Neuronal stem cell (in vitro differentiated cells): ENCODE data around the gene EML1.

Experiments used
- DNase-seq: peaks from one replicate; pipeline ENCODE4 v3.0.0-alpha.2; 2013; ENCODE audit warnings: low spot score
- H2AFZ ChIP-seq: one replicate; pipeline ENCODE4 v1.6.1; 2013; ENCODE audit warnings: mild to moderate bottlenecking, low read length, inconsistent platforms
- H2AK5ac ChIP-seq: 2 replicates; pipeline ENCODE4 v1.6.1; 2013; ENCODE audit warnings: low read depth, mild to moderate bottlenecking, inconsistent platforms, low read length, moderate library complexity, mixed read lengths
- H2BK120ac ChIP-seq: 2 replicates; pipeline ENCODE4 v1.6.1; 2013; ENCODE audit warnings: low read depth, mild to moderate bottlenecking, inconsistent platforms, low read length, moderate library complexity, mixed read lengths
- H2BK12ac ChIP-seq: one replicate; pipeline ENCODE4 v1.6.1; 2013; ENCODE audit warnings: low read length, inconsistent platforms
- H2BK15ac ChIP-seq: 2 replicates; pipeline ENCODE4 v1.6.1; 2013; ENCODE audit warnings: mild to moderate bottlenecking, low read length, inconsistent platforms, mixed read lengths
- H2BK5ac ChIP-seq: one replicate; pipeline ENCODE4 v1.6.1; 2013; ENCODE audit warnings: inconsistent platforms, mild to moderate bottlenecking, low read length, moderate library complexity
- H3K14ac ChIP-seq: one replicate; pipeline ENCODE4 v1.6.1; 2013; ENCODE audit warnings: low read length, inconsistent platforms
- H3K18ac ChIP-seq: 2 replicates; pipeline ENCODE4 v1.6.1; 2013; ENCODE audit warnings: low read length, inconsistent platforms
- H3K23ac ChIP-seq: 2 replicates; pipeline ENCODE4 v1.6.1; 2013; ENCODE audit warnings: low read depth, mild to moderate bottlenecking, mixed read lengths, low read length, inconsistent platforms; ENCODE audit not compliant: poor library complexity
- H3K27ac ChIP-seq: replicated peaks from 3 replicates; pipeline ENCODE4 v1.5.1; 2013; ENCODE audit warnings: low read length, inconsistent platforms
- H3K27me3 ChIP-seq, 3 experiments: 2 replicates each; pipeline ENCODE4 v1.6.1; 2013; ENCODE audit warnings: low read length in 3 of 3, mild to moderate bottlenecking in 2 of 3, inconsistent platforms in 1 of 3, low read depth in 1 of 3, mixed read lengths in 1 of 3, moderate library complexity in 1 of 3; ENCODE audit not compliant: control insufficient read depth in 3 of 3, insufficient read depth in 3 of 3
- H3K36me3 ChIP-seq, 2 donors: replicated peaks in 1 of 2; 2 replicates each; pipeline ENCODE4 v1.6.1; 2013; ENCODE audit warnings: low read length in 2 of 2; ENCODE audit not compliant: control insufficient read depth in 2 of 2, insufficient read depth in 2 of 2
- H3K4ac ChIP-seq: 2 replicates; pipeline ENCODE4 v1.6.1; 2013; ENCODE audit warnings: inconsistent platforms, mild to moderate bottlenecking, low read length, moderate library complexity
- H3K4me1 ChIP-seq, 2 donors: 1 replicate in 1 of 2; 2 replicates in 1 of 2; pipeline ENCODE4 v1.6.1; 2013; ENCODE audit warnings: low read length in 2 of 2, low read depth in 1 of 2; ENCODE audit not compliant: control insufficient read depth in 2 of 2, insufficient read depth in 1 of 2
- H3K4me2 ChIP-seq: one replicate; pipeline ENCODE4 v1.6.1; 2013; ENCODE audit warnings: mild to moderate bottlenecking, low read length, inconsistent platforms; ENCODE audit not compliant: insufficient read depth, poor library complexity, severe bottlenecking
- H3K4me3 ChIP-seq, 2 donors: 2 replicates each; pipeline ENCODE4 v1.5.1; 2013; ENCODE audit warnings: low read length in 2 of 2, mild to moderate bottlenecking in 2 of 2, inconsistent platforms in 1 of 2, moderate library complexity in 1 of 2
- H3K79me1 ChIP-seq: one replicate; pipeline ENCODE4 v1.6.1; 2013; ENCODE audit warnings: low read depth, mild to moderate bottlenecking, inconsistent platforms, low read length, moderate library complexity
- H3K9ac ChIP-seq: one replicate; pipeline ENCODE4 v1.6.1; 2013; ENCODE audit warnings: mild to moderate bottlenecking, low read depth, low read length, inconsistent platforms; ENCODE audit not compliant: poor library complexity
- H3K9me3 ChIP-seq, 2 donors: replicated peaks in 1 of 2; 2 replicates each; pipeline versions ENCODE3 to v1.6.1; 2013; ENCODE audit warnings: low read length in 2 of 2, mild to moderate bottlenecking in 2 of 2, inconsistent platforms in 1 of 2, low read depth in 1 of 2, mixed read lengths in 1 of 2, moderate library complexity in 1 of 2; ENCODE audit not compliant: control insufficient read depth in 2 of 2, insufficient read depth in 1 of 2
- H4K8ac ChIP-seq: one replicate; pipeline ENCODE4 v1.6.1; 2013; ENCODE audit warnings: low read depth, mild to moderate bottlenecking, inconsistent platforms, low read length, moderate library complexity
- H4K91ac ChIP-seq: one replicate; pipeline ENCODE4 v1.6.1; 2013; ENCODE audit warnings: low read length, low read depth, mild to moderate bottlenecking, inconsistent platforms; ENCODE audit not compliant: poor library complexity
- WGBS, 2 donors: extraction: QIAGEN DNeasy Blood & Tissue Kit; methylation state at CpG; one replicate each; pipeline ENCODE4 v1.1.7; 2013; ENCODE audit warnings: missing lambda C conversion rate in 2 of 2, mixed read lengths in 1 of 2; ENCODE audit not compliant: insufficient read length in 2 of 2, insufficient replicate concordance in 1 of 2; ENCODE audit errors: extremely low coverage in 2 of 2; 5-methylcytosine and 5-hydroxymethylcytosine counted together

EML1 gene

GRCh38 chr14:99749142-99749541 is 44.1 kb upstream of the EML1 start:
- H3K14ac ChIP-seq: no peak overlapping the region
- H3K9ac ChIP-seq: no peak overlapping the region
- no peak for DNase-seq
- H3K4me3 ChIP-seq: no peak overlapping the region
- H4K8ac ChIP-seq: no peak overlapping the region
- no peak overlapping the region for H3K27ac ChIP-seq
- H3K4me2 ChIP-seq: no peak overlapping the region
- H3K23ac ChIP-seq: no peak overlapping the region
- no peak overlapping the region for H2BK5ac ChIP-seq
- H3K9me3 ChIP-seq: no peaks in the 10 kb centered on the region
- H3K36me3 ChIP-seq: no peaks in the 10 kb centered on the region
- no peak overlapping the region for H3K18ac ChIP-seq
- no CpG with 5 or more reads among the region's 13 CpGs for WGBS, 2 donors
- H3K27me3 ChIP-seq: peaks cover 0 to 18% (median 0%) of the 10 kb centered on the region in 3 experiments
- H4K91ac ChIP-seq: no peak overlapping the region
- no peak overlapping the region for H2BK120ac ChIP-seq
- H2AK5ac ChIP-seq: no peak overlapping the region
- H3K4me1 ChIP-seq: peaks cover 5 to 19% of the 10 kb centered on the region in 2 donors
- no peak overlapping the region for H2BK15ac ChIP-seq
- no peak overlapping the region for H2AFZ ChIP-seq
- H2BK12ac ChIP-seq: no peak overlapping the region
- no peak overlapping the region for H3K4ac ChIP-seq
- peaks cover 1% of the 10 kb centered on the region for H3K79me1 ChIP-seq

DNA sequence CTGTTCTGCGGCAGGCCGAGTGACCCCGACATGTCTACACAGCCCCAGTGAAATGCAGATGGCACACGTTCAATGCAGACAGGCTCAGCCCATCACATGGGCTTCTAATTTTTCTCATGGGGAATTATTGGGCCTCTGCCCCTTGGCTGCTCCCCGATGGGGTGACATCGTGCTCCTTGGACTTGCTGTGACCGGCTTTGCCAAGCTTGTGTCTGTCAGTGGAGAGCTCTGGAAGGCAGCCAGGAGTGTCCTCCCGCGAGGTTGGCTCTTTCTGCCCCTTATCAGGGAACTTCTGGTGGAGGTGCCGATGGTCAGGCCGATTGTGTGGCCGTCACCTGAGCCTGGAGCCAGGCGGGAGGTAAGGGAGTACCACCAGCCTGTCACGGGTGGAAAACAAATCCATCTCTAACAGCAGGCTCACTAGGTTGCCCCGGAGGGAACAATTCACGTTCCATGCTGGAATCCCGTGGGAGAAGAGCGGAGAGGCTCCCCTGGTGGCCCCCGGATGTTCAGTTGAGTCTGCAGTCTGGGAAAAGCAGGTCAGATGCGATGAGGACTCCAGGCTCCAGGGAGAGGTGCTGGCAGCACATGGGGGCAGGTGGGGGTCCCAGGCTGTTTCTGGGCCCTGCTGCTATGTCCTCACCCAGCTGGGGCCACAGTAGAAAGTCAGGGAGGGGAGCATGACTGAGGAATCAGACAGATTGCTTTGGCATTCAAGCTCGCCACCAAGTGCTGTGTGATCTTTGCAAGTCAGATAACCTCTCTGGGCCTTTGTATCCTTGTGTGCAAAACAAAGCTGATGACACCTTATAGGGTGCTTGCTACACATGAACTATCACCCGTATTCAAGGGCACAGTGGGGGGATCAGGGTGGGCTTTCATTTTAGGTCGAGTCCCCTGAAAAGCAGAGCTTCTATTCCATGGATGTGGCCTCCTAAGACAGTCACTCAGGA is 43.2 kb upstream of the EML1 start:
- peaks cover 0 to 18% (median 0%) of the 10 kb centered on the region in 3 experiments for H3K27me3 ChIP-seq
- H3K36me3 ChIP-seq: no peaks in the 10 kb centered on the region
- no peak overlapping the region for H3K27ac ChIP-seq
- peaks cover 9 to 18% of the 10 kb centered on the region in 2 donors for H3K4me1 ChIP-seq
- H2BK5ac ChIP-seq: no peak overlapping the region
- WGBS, 2 donors: no CpG with 5 or more reads among the region's 23 CpGs
- H4K91ac ChIP-seq: no peak overlapping the region
- no peak overlapping the region for H3K23ac ChIP-seq
- no peak overlapping the region for H4K8ac ChIP-seq
- no peak overlapping the region for H3K9ac ChIP-seq
- no peak overlapping the region for H3K14ac ChIP-seq
- no peak overlapping the region for H3K4me3 ChIP-seq
- peak overlapping the region; percentile 48 for H2AFZ ChIP-seq
- H2BK12ac ChIP-seq: no peak overlapping the region
- peak overlapping the region; percentile 50 for H3K18ac ChIP-seq
- no peak overlapping the region for H2AK5ac ChIP-seq
- H3K4ac ChIP-seq: no peak overlapping the region
- H3K9me3 ChIP-seq: no peaks in the 10 kb centered on the region
- H3K4me2 ChIP-seq: no peak overlapping the region
- peaks cover 1% of the 10 kb centered on the region for H3K79me1 ChIP-seq
- no peak for DNase-seq
- no peak overlapping the region for H2BK120ac ChIP-seq
- H2BK15ac ChIP-seq: peak overlapping the region; percentile 38

DNA sequence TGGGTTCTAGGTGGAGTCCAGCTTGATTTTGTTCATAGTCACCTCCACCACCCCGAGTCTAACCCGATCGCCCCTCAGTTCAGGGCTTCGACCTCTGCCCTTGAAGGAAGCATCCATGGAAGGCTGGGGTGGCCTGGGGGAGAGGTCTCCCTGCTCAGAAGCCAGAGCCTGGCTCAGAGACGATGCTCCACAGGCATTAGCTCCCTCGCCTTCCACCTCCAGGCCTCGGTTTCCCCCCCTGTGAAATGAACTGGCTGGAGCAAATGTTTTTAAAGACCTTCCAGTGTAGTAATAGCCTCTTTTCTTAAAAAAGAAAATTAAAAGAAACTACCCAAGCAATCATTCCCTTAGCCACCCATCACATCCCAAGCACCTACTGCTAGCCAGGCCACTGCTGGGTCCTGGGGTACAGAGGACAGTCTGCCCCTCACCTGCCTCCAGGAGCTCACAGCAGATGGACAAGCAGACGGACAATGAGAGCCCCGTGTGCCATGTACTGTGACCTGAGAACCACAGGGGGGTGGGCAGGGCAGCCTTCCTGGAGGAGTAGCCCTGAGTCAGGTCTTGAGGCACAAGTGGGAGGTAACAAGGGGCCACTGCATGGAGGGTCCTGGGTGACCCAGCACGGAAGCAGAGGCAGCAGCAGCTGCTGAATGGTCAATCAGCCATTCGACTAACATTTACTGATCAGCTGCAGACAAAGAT is 42.3 kb upstream of the EML1 start:
- Histone ChIP-seq H2BK120ac (no peak overlapping the region), H4K91ac (no peak overlapping the region), H2BK15ac (peak overlapping the region; percentile 38), H3K14ac (no peak overlapping the region), H3K27me3 (peaks cover 0 to 18% (median 0%) of the 10 kb centered on the region in 3 experiments), H4K8ac (no peak overlapping the region), H3K79me1 (peaks cover 1% of the 10 kb centered on the region), H2AK5ac (no peak overlapping the region), H3K4me1 (peaks cover 12 to 18% of the 10 kb centered on the region in 2 donors), H3K18ac (peak overlapping the region; percentile 32), H3K27ac (no peak overlapping the region), H2AFZ (no peak overlapping the region), H3K9me3 (no peaks in the 10 kb centered on the region), H2BK12ac (no peak overlapping the region), H3K4me3 (no peak overlapping the region), H3K36me3 (no peaks in the 10 kb centered on the region), H3K9ac (no peak overlapping the region), H3K4me2 (no peak overlapping the region), H3K4ac (no peak overlapping the region), H3K23ac (no peak overlapping the region), H2BK5ac (no peak overlapping the region)
- DNase-seq: no peak
- WGBS, 2 donors: no CpG with 5 or more reads among the region's 11 CpGs
